ENCODE results near the gene DPF3. TPM values are rescaled to one million over a fixed set of nuclear protein-coding genes. Genes with fewer than 3 reads are reported as not detected.

Gene DPF3
- total RNA-seq, 3 donors from 2014 or later = 0.32 to 2.8 (median 1.3) TPM

DNA sequence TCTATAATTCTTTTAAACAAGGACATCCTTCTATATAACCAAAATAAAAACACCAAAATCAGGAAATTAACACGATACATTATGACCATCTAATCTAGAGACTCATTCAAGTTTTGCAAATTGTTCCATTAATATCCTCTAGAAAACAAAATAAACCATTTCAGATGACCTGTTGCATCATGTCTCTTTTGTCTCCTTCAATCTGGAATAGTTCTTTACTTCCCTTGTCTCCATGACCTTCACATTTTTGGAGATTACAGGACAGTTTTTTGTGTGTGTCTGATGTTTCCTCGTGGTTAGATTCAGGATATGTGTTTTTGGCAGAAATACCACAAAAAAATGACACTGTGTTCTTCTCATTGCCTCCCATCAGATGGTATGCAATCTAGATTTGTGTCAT is 19.9 kb upstream of the DPF3 start:
- H3K4me1 ChIP-seq = no peaks in the 10 kb centered on the region
- H3K27me3 ChIP-seq = no peaks in the 10 kb centered on the region
- no peak for DNase-seq (ENCODE audit: low spot score in 2 of 2)
- no peak for TF ChIP-seq POLR2AphosphoS5 (IDR thresholded peaks at IDR 0.05)
- TF ChIP-seq, protein P1, sequence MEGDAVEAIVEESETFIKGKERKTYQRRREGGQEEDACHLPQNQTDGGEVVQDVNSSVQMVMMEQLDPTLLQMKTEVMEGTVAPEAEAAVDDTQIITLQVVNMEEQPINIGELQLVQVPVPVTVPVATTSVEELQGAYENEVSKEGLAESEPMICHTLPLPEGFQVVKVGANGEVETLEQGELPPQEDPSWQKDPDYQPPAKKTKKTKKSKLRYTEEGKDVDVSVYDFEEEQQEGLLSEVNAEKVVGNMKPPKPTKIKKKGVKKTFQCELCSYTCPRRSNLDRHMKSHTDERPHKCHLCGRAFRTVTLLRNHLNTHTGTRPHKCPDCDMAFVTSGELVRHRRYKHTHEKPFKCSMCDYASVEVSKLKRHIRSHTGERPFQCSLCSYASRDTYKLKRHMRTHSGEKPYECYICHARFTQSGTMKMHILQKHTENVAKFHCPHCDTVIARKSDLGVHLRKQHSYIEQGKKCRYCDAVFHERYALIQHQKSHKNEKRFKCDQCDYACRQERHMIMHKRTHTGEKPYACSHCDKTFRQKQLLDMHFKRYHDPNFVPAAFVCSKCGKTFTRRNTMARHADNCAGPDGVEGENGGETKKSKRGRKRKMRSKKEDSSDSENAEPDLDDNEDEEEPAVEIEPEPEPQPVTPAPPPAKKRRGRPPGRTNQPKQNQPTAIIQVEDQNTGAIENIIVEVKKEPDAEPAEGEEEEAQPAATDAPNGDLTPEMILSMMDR (IDR thresholded peaks at IDR 0.05) = no peak
- no peak for TF ChIP-seq POLR2A (IDR thresholded peaks at IDR 0.05)
- no peaks in the 10 kb centered on the region for H3K9me3 ChIP-seq
- H3K27ac ChIP-seq = no peak overlapping the region
- no peak overlapping the region for H3K4me3 ChIP-seq
- H3K36me3 ChIP-seq = no peaks in the 10 kb centered on the region
- intact Hi-C loops (cut with DNase I; ENCODE audit: low total_unique reads) = no loop called here

DNA sequence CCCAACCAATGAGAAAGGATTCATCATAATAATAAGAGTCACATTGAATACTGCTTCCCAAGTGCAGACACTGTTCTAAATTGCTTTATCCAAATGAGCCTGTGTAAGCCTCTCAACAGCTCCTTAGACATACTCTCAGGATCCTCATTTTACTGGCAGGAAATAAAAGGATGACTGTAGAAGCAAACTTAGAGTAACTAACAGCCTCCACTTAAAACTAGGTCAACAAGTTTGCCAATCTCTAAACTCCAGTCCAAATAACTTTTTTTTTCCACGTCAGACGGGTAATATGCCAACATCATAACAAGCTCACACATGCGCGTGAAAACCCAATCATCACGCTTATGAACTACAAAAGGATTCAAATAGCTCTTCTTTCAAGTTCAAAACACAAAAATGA is 15.3 kb upstream of the DPF3 start:
- H3K4me3 ChIP-seq = no peak overlapping the region
- H3K36me3 ChIP-seq = no peaks in the 10 kb centered on the region
- no peaks in the 10 kb centered on the region for H3K27me3 ChIP-seq
- peak overlapping the region in 1 of 2 donors; percentile 18 for H3K27ac ChIP-seq
- no peaks in the 10 kb centered on the region for H3K9me3 ChIP-seq
- TF ChIP-seq POLR2AphosphoS5 (IDR thresholded peaks at IDR 0.05) (no peak), POLR2A (IDR thresholded peaks at IDR 0.05) (no peak)
- TF ChIP-seq, protein P1 (IDR thresholded peaks at IDR 0.05) = no peak
- DNase-seq (ENCODE audit: low spot score in 2 of 2) = no peak
- intact Hi-C loops (cut with DNase I; ENCODE audit: low total_unique reads) = no loop called here
- no peaks in the 10 kb centered on the region for H3K4me1 ChIP-seq

DNA sequence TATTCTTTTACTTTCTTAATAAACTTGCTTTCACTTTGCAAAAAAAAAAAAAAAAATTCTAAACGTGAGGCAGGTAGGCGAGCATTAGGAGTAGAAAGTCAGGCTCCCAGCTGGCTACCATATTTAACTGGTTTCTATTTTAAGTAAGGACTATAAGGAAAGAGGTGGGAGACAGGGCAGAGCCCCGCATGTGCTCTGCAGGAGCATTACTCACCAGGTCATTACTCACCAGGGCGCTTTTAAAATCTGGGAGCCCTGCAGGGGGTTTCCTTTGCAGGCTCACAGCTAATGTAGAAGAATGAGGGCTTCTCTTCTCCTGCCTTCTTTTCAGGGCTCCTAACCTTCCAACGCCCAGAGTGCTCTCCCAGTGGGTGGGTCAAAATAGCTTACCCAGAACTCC is 14.0 kb upstream of the DPF3 start:
- H3K4me3 ChIP-seq = no peak overlapping the region
- H3K9me3 ChIP-seq = no peaks in the 10 kb centered on the region
- no peaks in the 10 kb centered on the region for H3K36me3 ChIP-seq
- H3K27me3 ChIP-seq = no peaks in the 10 kb centered on the region
- H3K4me1 ChIP-seq = no peaks in the 10 kb centered on the region
- intact Hi-C loops (cut with DNase I; ENCODE audit: low total_unique reads) = no loop called here
- DNase-seq (ENCODE audit: low spot score in 2 of 2) = no peak
- TF ChIP-seq, protein P1 (IDR thresholded peaks at IDR 0.05) = no peak
- TF ChIP-seq POLR2A (IDR thresholded peaks at IDR 0.05) (no peak), POLR2AphosphoS5 (IDR thresholded peaks at IDR 0.05) (no peak)
- H3K27ac ChIP-seq = no peak overlapping the region

DNA sequence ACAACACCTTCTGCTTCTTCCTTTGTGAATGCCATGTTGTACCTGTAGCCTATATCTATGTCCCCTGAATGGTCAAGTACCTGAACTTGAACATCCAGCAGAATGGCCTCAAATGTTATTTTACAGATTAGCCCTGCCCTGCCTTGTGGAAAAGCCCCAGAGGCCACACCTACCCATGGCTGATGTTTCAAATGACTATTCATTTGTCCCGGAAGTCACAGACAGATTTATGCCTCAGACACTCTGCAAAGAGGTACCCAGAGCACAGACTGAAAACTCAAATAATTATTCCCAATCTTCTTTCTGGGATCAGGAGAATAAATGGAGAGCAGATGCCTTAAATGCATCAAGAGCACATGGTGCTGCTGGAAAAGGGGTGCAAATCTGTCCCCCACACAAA is 13.0 kb upstream of the DPF3 start:
- no peaks in the 10 kb centered on the region for H3K9me3 ChIP-seq
- H3K36me3 ChIP-seq = no peaks in the 10 kb centered on the region
- no peak overlapping the region for H3K4me3 ChIP-seq
- no peak for TF ChIP-seq POLR2AphosphoS5 (IDR thresholded peaks at IDR 0.05)
- no peak for TF ChIP-seq POLR2A (IDR thresholded peaks at IDR 0.05)
- TF ChIP-seq, protein P1 (IDR thresholded peaks at IDR 0.05) = no peak
- H3K27ac ChIP-seq = no peak overlapping the region
- no peak for DNase-seq (ENCODE audit: low spot score in 2 of 2)
- no peaks in the 10 kb centered on the region for H3K27me3 ChIP-seq
- intact Hi-C loops (cut with DNase I; ENCODE audit: low total_unique reads) = no loop called here
- no peaks in the 10 kb centered on the region for H3K4me1 ChIP-seq

DNA sequence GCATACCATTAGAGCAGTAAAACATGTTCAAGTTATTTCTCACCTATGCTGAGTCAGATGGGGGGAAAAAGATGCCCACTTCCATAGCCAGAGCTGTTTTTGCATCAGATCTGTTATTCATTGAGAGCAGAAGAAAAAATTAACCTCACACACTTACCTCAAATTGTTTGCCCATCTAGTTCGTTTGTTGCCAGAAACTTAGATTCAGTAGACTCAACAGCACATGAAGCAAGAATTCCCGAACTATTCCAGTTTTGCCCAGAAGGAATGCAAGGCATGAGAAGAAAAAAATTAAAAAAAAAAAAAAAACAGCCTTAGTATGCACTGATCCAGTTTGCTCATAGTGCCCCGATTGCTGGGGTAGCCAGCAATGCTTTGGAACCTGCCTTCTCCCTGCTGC is 12.4 kb upstream of the DPF3 start:
- Histone ChIP-seq H3K4me3 (no peak overlapping the region), H3K27ac (no peak overlapping the region), H3K4me1 (no peaks in the 10 kb centered on the region), H3K27me3 (no peaks in the 10 kb centered on the region), H3K9me3 (no peaks in the 10 kb centered on the region), H3K36me3 (no peaks in the 10 kb centered on the region)
- TF ChIP-seq, protein P1 (IDR thresholded peaks at IDR 0.05) = no peak
- TF ChIP-seq POLR2A (IDR thresholded peaks at IDR 0.05) = no peak
- no peak for TF ChIP-seq POLR2AphosphoS5 (IDR thresholded peaks at IDR 0.05)
- DNase-seq (ENCODE audit: low spot score in 2 of 2) = no peak
- intact Hi-C loops (cut with DNase I; ENCODE audit: low total_unique reads) = no loop called here
